Choroid plexus epithelial cell (primary cell): ENCODE results near the gene NPW.

Source experiments
- DNase-seq: peaks from one replicate; pipeline ENCODE4 v3.0.0-alpha.2; 2010; ENCODE audit warnings: low read depth
- H3K4me3 ChIP-seq: 2 replicates; pipeline ENCODE4 v1.5.1; 2011; ENCODE audit warnings: low read depth, mild to moderate bottlenecking, control low read depth, low read length, moderate library complexity
- CTCF ChIP-seq: conservative IDR thresholded peaks from 2 replicates; pipeline ENCODE4 v1.5.1; 2011; ENCODE audit warnings: low read depth, mild to moderate bottlenecking, control low read depth, inconsistent platforms, low read length, moderate library complexity

The NPW gene

GRCh38 chr16:2035431-2036199 lies 16.0 kb downstream of the NPW start:
- H3K4me3 ChIP-seq, result peak overlapping the region; percentile 28

GRCh38 chr16:2036200-2036966 lies 16.8 kb downstream of the NPW start:
- no peak overlapping the region for H3K4me3 ChIP-seq
- TF ChIP-seq CTCF, result no peak
- DNase-seq, result no peak

More at GRCh38 chr16:2035431-2036199, 16.0 kb downstream of the NPW start:
- no peak for TF ChIP-seq CTCF
- peak; percentile 92 for DNase-seq

GRCh38 chr16:2037115-2037514 lies 17.5 kb downstream of the NPW start:
- DNase-seq, result no peak
- no peak overlapping the region for H3K4me3 ChIP-seq
- no peak for TF ChIP-seq CTCF

- TF ChIP-seq CTCF, result no peak
- no peak for DNase-seq
- no peak overlapping the region for H3K4me3 ChIP-seq
These were observed 18.2 kb downstream of the NPW start for GRCh38 chr16:2037647-2038381.

GRCh38 chr16:2038382-2039231 lies 19.0 kb downstream of the NPW start:
- no peak overlapping the region for H3K4me3 ChIP-seq
- no peak for TF ChIP-seq CTCF
- no peak for DNase-seq

GRCh38 chr16:2039274-2040031 lies 19.9 kb downstream of the NPW start:
- TF ChIP-seq CTCF, result no peak
- no peak overlapping the region for H3K4me3 ChIP-seq
- peak; percentile 79 for DNase-seq
